IMR-90 (cell line): ENCODE results near the gene ZFP90. TPM values are rescaled to one million over a fixed set of nuclear protein-coding genes. Genes with fewer than 3 reads are reported as not detected.
A peak's percentile ranks its signal among the peaks of the same experiment; 100 is the strongest.

ENCODE experiments used
- ATAC-seq: fragments of 200-7000 bp; cut with Tn5 transposase; 2 replicates; pipeline ENCODE4 v1.9.1; 2020; ENCODE audit warnings: low read depth, mild to moderate bottlenecking, moderate library complexity
- BruUV-seq: library from RNA; stranded (reverse); fragments of 400-500 nt; replicated peaks from 2 replicates; lab custom pipeline; 2021; lab: Mats Ljungman, UMichigan
- CTCF ChIA-PET: fragments of 300-600 bp; formaldehyde crosslinking; extraction: SDS; loops from one replicate; lab custom pipeline; 2021; ENCODE audit warnings: antibody characterized with exemption; lab: Yijun Ruan, JAX
- POLR2A ChIA-PET: fragments of 300-600 bp; sonication (Branson Sonifier 250); formaldehyde crosslinking; loops from one replicate; lab custom pipeline; 2022; ENCODE audit warnings: antibody characterized with exemption; ENCODE audit not compliant: unreplicated experiment; lab: Charles Lee
- DNase-seq: peaks from one replicate; pipeline ENCODE4 v3.0.0; 2013
- H2AFZ ChIP-seq: replicated peaks from 2 replicates; pipeline ENCODE3; 2013; ENCODE audit warnings: low read length, mild to moderate bottlenecking; ENCODE audit not compliant: poor library complexity
- H2AK5ac ChIP-seq: 2 replicates; pipeline ENCODE4 v1.6.1; 2013; ENCODE audit warnings: low read depth, low read length, inconsistent platforms
- H2AK9ac ChIP-seq: replicated peaks from 2 replicates; pipeline ENCODE3; 2013; ENCODE audit warnings: mild to moderate bottlenecking, low read depth, low read length, moderate library complexity; ENCODE audit not compliant: poor library complexity
- H2BK120ac ChIP-seq: 2 replicates; pipeline ENCODE4 v1.6.1; 2013; ENCODE audit warnings: low read depth, low read length, inconsistent platforms
- H2BK15ac ChIP-seq: 3 replicates; pipeline ENCODE4 v1.6.1; 2013; ENCODE audit warnings: low read depth, low read length, inconsistent platforms
- H2BK20ac ChIP-seq: 2 replicates; pipeline ENCODE4 v1.6.1; 2013; ENCODE audit warnings: low read depth, mild to moderate bottlenecking, inconsistent platforms, low read length, moderate library complexity
- H2BK5ac ChIP-seq: 2 replicates; pipeline ENCODE4 v1.6.1; 2013; ENCODE audit warnings: mild to moderate bottlenecking, low read depth, low read length, inconsistent platforms; ENCODE audit not compliant: poor library complexity, severe bottlenecking
- H3K14ac ChIP-seq: replicated peaks from 2 replicates; pipeline ENCODE4 v1.6.1; 2013; ENCODE audit warnings: low read depth, low read length, inconsistent platforms
- H3K18ac ChIP-seq: 2 replicates; pipeline ENCODE4 v1.6.1; 2013; ENCODE audit warnings: low read depth, low read length, control low read depth
- H3K23ac ChIP-seq: 2 replicates; pipeline ENCODE4 v1.6.1; 2013; ENCODE audit warnings: low read depth, low read length, inconsistent platforms
- H3K27ac ChIP-seq: 2 replicates; pipeline ENCODE4 v1.5.1; 2013; ENCODE audit warnings: mild to moderate bottlenecking, control low read depth, low read length; ENCODE audit not compliant: insufficient read depth
- H3K27me3 ChIP-seq: 2 replicates; pipeline ENCODE4 v1.6.1; 2013; ENCODE audit warnings: low read length; ENCODE audit not compliant: control insufficient read depth, insufficient read depth
- H3K36me3 ChIP-seq: 2 replicates; pipeline ENCODE4 v1.6.1; 2013; ENCODE audit warnings: low read length, mixed read lengths; ENCODE audit not compliant: control insufficient read depth, insufficient read depth
- H3K4ac ChIP-seq: 2 replicates; pipeline ENCODE4 v1.6.1; 2013; ENCODE audit warnings: low read depth, low read length, inconsistent platforms
- H3K4me1 ChIP-seq: 2 replicates; pipeline ENCODE4 v1.6.1; 2013; ENCODE audit warnings: low read length, mixed read lengths; ENCODE audit not compliant: control insufficient read depth, insufficient read depth
- H3K4me2 ChIP-seq: 2 replicates; pipeline ENCODE4 v1.6.1; 2013; ENCODE audit warnings: low read depth, mild to moderate bottlenecking, control low read depth, low read length, moderate library complexity
- H3K4me3 ChIP-seq: 2 replicates; pipeline ENCODE4 v1.5.1; 2013; ENCODE audit warnings: low read depth, mild to moderate bottlenecking, control low read depth, low read length, moderate library complexity; ENCODE audit not compliant: insufficient read depth
- H3K56ac ChIP-seq: 2 replicates; pipeline ENCODE4 v1.6.1; 2013; ENCODE audit warnings: low read length, inconsistent platforms; ENCODE audit not compliant: insufficient read depth; ENCODE audit errors: extremely low read depth
- H3K79me1 ChIP-seq, 2 experiments: 2 replicates each; pipeline ENCODE4 v1.6.1; 2013; ENCODE audit warnings: low read length in 2 of 2, inconsistent platforms in 1 of 2, low read depth in 1 of 2
- H3K9ac ChIP-seq: 2 replicates; pipeline ENCODE4 v1.6.1; 2013; ENCODE audit warnings: low read depth, low read length, control low read depth
- H3K9me1 ChIP-seq: 2 replicates; pipeline ENCODE4 v1.6.1; 2013; ENCODE audit warnings: low read length, inconsistent platforms; ENCODE audit not compliant: insufficient read depth
- H3K9me3 ChIP-seq: 2 replicates; pipeline ENCODE4 v1.6.1; 2013; ENCODE audit warnings: low read length; ENCODE audit not compliant: control insufficient read depth, insufficient read depth
- H4K20me1 ChIP-seq: 2 replicates; pipeline ENCODE4 v1.6.1; 2013; ENCODE audit warnings: low read length, inconsistent platforms; ENCODE audit not compliant: insufficient read depth
- H4K5ac ChIP-seq: 2 replicates; pipeline ENCODE4 v1.6.1; 2013; ENCODE audit warnings: mild to moderate bottlenecking, low read depth, low read length, control low read depth
- H4K8ac ChIP-seq, 2 experiments: 2 replicates each; pipeline ENCODE4 v1.6.1; 2013; ENCODE audit warnings: low read depth in 2 of 2, low read length in 2 of 2, control low read depth in 1 of 2, inconsistent platforms in 1 of 2
- H4K91ac ChIP-seq: 2 replicates; pipeline ENCODE4 v1.6.1; 2013; ENCODE audit warnings: low read depth, low read length, inconsistent platforms; ENCODE audit not compliant: insufficient read depth
- BHLHE40 ChIP-seq: fragments of 150-350 bp; IDR thresholded peaks from 2 replicates; pipeline ENCODE4 v1.6.1; 2016; ENCODE audit warnings: mild to moderate bottlenecking, low read depth, low read length
- MAFK ChIP-seq: IDR thresholded peaks from 2 replicates; pipeline ENCODE4 v1.6.1; 2012; ENCODE audit warnings: low read depth, low read length, improper control_type of control experiment
- POLR2A ChIP-seq: IDR thresholded peaks from 2 replicates; pipeline ENCODE4 v1.6.1; 2012; ENCODE audit warnings: mild to moderate bottlenecking, low read depth, low read length
- RAD21 ChIP-seq: IDR thresholded peaks from 2 replicates; pipeline ENCODE4 v1.6.1; 2012; ENCODE audit warnings: low read length, improper control_type of control experiment
- SMC3 ChIP-seq: fragments of 150-350 bp; IDR thresholded peaks from 2 replicates; pipeline ENCODE4 v1.6.1; 2016; ENCODE audit warnings: low read depth, mild to moderate bottlenecking, antibody characterized with exemption, low read length, moderate library complexity
- WGBS, 2 experiments: methylation state at CpG; one replicate each; pipeline versions ENCODE4 v1.1.5 to v1.1.7; 2013; ENCODE audit warnings: missing lambda C conversion rate in 2 of 2; ENCODE audit not compliant: insufficient read length in 1 of 2; ENCODE audit errors: extremely low coverage in 2 of 2; 5-methylcytosine and 5-hydroxymethylcytosine counted together
- dilution Hi-C: fragments of 300-500 bp; cut with HindIII; formaldehyde crosslinking; loops from one replicate; pipeline ENCODE4 v1.14.3; 2018; ENCODE audit warnings: low sequenced_read_pairs; ENCODE audit not compliant: unreplicated experiment
- in situ Hi-C: fragments of 300-500 bp; cut with MboI; formaldehyde crosslinking; loops from 3 replicates; pipeline ENCODE4 v1.14.3; 2019; ENCODE audit warnings: low sequenced_read_pairs, inconsistent platforms, mixed read lengths
- intact Hi-C: fragments of 100-400 bp; cut with micrococcal nuclease; formaldehyde crosslinking; loops from 2 replicates; pipeline ENCODE4 v1.10.0; 2022
- polyA plus RNA-seq, 3 experiments: library from polyadenylated mRNA; depleted of rRNA; stranded (reverse); fragments of >200 nt; gene quantifications; 2 replicates each; pipeline ENCODE4 v1.2.3, GENCODE V29; 2012; ENCODE audit warnings: low replicate concordance in 1 of 3
- total RNA-seq: library from RNA; depleted of rRNA; stranded (reverse); fragments of >200 nt; gene quantifications from 2 replicates; pipeline ENCODE4 v1.2.3, GENCODE V29; 2012
- TF ChIP-seq, protein P1 (sequence below): conservative IDR thresholded peaks from 2 replicates; pipeline ENCODE4 v1.5.1; 2012; ENCODE audit warnings: mild to moderate bottlenecking, low read depth, low read length, improper control_type of control experiment

Gene ZFP90
- total and polyA plus RNA-seq, 2 of the 4 experiments (the other 2 are of a cell fraction), result 7.3 to 22.6 TPM

DNA sequence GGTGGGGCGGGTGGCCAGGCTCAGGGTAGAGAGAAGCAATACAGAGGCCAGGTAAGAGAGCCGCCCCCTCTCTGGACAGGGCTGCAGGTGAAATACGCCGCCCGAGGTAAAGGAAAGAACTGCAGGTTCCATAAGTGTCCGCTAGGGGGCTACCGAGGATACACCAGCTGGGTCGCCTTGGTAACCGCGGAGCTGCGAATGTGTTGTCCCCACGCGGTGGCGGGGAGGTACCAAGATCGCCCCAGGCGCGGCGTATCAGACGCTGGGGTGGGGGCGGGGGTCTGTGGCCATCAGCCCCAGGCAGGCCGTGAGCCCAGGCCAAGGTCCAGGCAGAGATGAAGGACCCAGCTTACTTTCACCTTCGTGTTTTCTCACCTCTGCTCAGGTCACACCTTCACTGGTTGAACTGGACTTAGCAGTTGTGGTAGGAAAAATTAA is 18.4 kb upstream of the ZFP90 start:
- no peak overlapping the region for H2BK15ac ChIP-seq
- no peak overlapping the region for H3K27ac ChIP-seq
- peak overlapping the region; percentile 92 for H3K4me2 ChIP-seq
- 2% methylated on average over 12 of the region's 22 CpGs; no CpG with 5 or more reads in 1 of the 2 experiments for WGBS, 2 experiments
- H3K9ac ChIP-seq, result no peak overlapping the region
- no peaks in the 10 kb centered on the region for H3K9me1 ChIP-seq
- H2BK5ac ChIP-seq, result no peak overlapping the region
- no peaks in the 10 kb centered on the region for H3K36me3 ChIP-seq
- H4K8ac ChIP-seq, result no peak overlapping the region
- no peak overlapping the region for H2BK120ac ChIP-seq
- no peak overlapping the region for H2AK5ac ChIP-seq
- H2AFZ ChIP-seq, result peak overlapping the region; percentile 80
- ChIA-PET CTCF (interaction anchor here (0.6 to 1.3 kb wide), 20 partner anchors 9 to 468 kb away, joined by 3 to 6 read pairs (median 3); partner anchors contain the start of gene SMPD3), POLR2A (no interaction called here)
- TF ChIP-seq POLR2A (no peak), BHLHE40 (no peak), MAFK (no peak), SMC3 (peak; percentile 27; the same call in 1 of the 2 replicates), RAD21 (peak; percentile 42)
- TF ChIP-seq, protein P1, sequence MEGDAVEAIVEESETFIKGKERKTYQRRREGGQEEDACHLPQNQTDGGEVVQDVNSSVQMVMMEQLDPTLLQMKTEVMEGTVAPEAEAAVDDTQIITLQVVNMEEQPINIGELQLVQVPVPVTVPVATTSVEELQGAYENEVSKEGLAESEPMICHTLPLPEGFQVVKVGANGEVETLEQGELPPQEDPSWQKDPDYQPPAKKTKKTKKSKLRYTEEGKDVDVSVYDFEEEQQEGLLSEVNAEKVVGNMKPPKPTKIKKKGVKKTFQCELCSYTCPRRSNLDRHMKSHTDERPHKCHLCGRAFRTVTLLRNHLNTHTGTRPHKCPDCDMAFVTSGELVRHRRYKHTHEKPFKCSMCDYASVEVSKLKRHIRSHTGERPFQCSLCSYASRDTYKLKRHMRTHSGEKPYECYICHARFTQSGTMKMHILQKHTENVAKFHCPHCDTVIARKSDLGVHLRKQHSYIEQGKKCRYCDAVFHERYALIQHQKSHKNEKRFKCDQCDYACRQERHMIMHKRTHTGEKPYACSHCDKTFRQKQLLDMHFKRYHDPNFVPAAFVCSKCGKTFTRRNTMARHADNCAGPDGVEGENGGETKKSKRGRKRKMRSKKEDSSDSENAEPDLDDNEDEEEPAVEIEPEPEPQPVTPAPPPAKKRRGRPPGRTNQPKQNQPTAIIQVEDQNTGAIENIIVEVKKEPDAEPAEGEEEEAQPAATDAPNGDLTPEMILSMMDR, result peak; percentile 99
- peaks cover 13% of the 10 kb centered on the region for H3K27me3 ChIP-seq
- in situ Hi-C loops (no loop called here), dilution Hi-C loops (no loop called here), intact Hi-C loops (no loop called here)
- no peak overlapping the region for H2AK9ac ChIP-seq
- no peak overlapping the region for H3K4ac ChIP-seq
- H2BK20ac ChIP-seq, result no peak overlapping the region
- no peaks in the 10 kb centered on the region for H3K4me1 ChIP-seq
- no peak overlapping the region for H4K91ac ChIP-seq
- H4K5ac ChIP-seq, result no peak overlapping the region
- no peak overlapping the region for H3K18ac ChIP-seq
- H3K79me1 ChIP-seq, result no peaks in the 10 kb centered on the region
- ATAC-seq (peak; percentile 98), DNase-seq (peak; percentile 66)
- H4K20me1 ChIP-seq, result no peaks in the 10 kb centered on the region
- H3K14ac ChIP-seq, result no peak overlapping the region
- BruUV-seq, result no TSS peak
- H3K56ac ChIP-seq, result no peak overlapping the region
- no peak overlapping the region for H3K23ac ChIP-seq
- H3K9me3 ChIP-seq, result 0 out of 2 replicates have a peak, but pooled peaks cover 2% of the 10 kb centered on the region
- no peak overlapping the region for H3K4me3 ChIP-seq
